GM18909 (cell line): ENCODE data around the gene ANKRA2.

Experiments used
- ATAC-seq: cut with Tn5 transposase; IDR thresholded peaks from one replicate; pipeline ENCODE4 v1.9.1; 2021; ENCODE audit warnings: mild to moderate bottlenecking; ENCODE audit not compliant: unreplicated experiment, poor library complexity

The ANKRA2 gene

DNA sequence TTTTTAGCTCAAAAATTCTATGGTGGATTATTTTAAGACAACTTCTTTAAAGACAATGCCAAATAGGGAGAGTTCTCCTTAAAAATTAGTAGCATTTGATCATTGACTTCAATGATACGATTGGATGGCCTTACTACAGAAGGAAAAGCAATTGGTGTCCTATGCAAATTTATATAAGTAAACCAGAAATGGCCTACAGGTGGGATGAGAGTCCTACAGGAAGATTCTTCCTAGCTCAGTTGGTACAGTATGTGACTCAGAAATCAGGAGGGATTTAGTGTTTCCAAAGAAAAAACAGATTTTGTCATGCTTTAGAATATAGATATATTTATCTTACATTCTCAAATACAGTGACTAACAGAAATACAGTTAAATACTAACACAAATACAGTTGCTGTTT lies 6.5 kb downstream of the ANKRA2 start:
- no peak for ATAC-seq

DNA sequence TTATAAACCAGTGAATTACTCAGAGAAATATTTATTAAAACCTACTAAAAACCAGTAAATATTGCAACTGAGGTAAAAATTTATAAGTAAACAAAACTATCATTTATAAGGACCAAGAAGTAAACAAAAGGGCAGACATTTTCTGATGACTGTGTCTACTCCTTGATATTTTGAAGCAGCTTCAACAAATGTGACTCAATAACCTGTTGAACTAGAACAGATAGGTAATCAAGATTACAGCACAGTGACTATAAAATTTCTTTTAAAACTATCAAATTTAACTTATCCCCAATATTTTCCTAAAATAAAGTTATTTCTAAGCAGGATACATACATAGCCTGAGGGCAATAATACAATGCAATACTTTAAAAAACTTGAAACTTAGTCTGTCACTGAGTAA lies 12.8 kb downstream of the ANKRA2 start:
- ATAC-seq: no peak

DNA sequence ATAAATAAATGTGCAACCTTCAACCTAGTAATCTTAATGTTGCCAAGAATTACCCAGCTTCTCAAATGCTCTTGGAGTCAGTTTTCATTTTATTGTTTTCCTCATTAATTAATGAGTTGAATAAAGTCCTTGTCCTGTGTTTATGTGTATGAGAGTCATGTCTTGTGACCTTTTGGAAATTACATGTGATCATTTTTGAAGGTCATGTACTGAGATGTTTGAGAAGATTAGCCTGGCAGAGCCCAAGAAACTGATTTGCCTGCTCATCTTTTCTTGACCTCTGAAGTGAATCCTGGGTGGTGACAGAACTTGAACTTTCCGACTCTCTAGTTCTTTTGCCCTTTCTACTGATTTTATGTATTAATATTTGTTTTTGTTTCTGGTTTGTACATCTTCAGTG lies 15.4 kb downstream of the ANKRA2 start:
- ATAC-seq: no peak

DNA sequence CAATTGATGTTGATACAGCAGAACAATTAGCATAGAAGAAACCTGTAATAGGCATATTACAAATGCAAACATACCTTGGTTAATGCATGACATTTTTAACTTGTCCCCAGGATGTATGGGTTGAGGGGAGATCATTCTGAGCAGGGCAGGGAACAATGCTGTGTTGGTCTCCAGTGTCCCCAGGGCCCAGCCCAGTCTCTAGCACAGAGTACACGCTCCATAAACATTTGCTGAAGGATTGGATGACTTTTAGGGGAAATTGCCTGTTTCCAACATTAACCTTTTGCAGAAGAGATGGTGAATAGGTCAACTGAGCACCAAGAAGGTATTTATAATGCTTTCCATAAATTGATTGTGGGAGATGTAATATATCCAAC lies 20.0 kb downstream of the ANKRA2 start:
- ATAC-seq: no peak

DNA sequence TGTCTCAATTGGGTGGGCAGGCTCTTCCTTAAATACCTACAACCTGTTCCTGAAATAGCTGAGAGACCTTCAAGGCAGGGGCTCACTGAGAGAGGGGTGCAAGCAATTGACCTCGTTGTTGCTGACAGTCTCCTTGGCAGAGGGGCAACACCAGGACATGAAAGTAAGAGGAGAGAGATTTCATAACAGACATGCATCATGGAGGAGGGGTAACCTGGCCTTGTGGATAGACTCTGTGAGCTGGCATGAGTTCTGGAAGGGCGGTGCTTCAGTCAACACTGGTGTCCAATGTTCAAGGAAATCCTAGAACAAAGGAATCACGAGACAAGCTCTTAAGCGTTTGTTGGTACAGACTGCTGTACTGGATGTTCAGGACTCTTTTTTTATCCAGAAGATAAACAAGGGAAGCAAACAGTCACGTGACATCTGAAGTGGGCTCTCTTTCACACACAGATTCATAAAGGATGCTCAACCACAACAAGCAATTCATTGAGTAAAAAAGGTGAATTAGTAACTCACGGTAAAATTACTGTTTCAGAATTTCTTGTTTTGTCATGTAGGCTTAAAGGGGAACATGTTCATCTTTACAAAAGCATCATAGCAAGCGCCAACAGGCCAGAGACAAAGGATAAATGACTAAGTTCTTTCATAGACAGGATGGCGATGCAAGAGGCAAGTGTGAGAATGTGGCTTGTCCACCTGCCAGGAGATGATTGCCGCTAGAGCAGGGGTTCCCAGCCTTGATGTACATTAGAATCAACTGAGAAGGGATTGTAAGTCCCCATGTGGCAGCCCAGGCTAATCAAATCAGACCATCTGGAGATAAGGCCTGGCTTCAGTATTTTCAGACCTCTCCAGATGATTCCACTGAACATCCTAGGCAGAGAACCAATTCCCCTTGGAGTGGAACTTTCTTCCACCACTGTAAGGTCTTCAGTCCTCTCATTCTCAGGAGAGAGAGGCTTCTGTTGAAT lies 20.7 kb downstream of the ANKRA2 start:
- no peak for ATAC-seq

DNA sequence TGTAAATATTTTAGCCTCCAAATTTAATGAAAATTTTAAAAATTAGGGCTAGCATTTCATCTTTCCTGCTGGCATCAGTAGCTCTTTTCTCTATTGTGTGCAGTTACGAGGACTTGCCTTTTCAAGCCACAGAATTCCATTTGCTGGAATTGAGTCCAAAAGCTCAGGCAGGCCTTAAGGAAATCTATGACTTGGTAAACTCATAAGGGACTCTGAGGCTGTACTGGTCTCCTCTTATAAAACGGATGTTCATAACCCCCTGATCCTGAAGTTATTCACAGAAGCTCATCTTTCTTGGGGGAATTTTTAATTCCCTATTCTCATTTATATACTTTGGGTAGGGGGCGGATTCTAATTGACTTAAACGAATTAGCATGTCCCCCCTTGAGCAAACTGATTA lies 23.4 kb downstream of the ANKRA2 start:
- no peak for ATAC-seq

DNA sequence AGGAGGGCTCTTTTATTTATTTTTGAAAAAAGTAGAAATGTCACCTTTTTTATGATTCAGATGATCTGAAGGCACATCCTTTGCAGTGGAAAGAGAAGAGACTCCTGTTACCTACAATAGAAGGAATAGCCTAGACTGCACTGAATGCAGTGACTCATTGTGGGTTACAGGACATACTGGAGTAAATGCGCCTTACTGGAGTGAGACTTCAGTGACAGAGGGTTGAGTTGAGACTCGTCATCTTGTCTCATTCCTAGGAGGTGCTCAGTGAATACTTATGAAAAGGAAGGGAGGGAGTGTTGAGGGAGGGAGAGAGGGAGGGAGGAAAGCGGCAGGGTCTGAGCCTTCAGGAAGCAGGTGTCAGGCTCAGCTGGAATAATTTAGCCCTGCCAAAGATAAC lies 25.2 kb downstream of the ANKRA2 start:
- ATAC-seq: no peak

DNA sequence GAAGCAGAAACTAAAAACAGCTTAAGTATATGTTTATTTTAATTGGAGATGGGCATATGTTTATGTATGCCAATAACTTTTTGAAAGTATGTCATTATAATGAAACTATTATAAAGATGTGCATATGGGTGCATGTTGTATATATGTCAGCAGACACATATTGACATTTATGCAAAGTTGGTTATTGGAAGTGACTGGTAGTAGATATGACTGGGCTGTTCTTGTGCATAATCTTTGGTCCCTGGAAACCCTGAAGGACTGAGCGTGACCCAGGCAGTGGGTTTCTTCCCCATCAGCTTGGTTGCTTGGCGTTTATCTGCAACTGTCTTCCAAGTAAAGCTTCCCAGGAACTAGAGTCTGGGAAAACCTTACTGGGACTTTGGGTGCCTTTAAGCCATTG lies 25.7 kb downstream of the ANKRA2 start:
- no peak for ATAC-seq

DNA sequence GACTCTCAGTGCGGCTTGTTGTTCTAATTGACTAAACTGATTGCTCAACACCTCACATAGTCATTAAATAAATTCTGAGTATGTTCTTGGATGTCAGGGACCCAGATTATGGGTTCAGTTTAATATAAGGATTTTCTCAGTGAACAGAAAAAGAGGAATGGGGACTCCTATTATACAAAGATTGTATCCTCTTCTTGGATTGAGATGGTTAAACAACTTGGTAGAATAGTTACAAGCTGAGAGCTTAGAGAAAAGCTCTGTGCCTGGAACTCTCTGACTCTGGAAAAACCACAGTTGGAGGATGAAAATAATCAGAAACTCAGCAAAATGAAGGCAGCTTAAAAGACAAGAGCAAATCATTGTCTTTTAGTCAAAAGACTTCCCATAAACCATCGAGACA lies 30.5 kb downstream of the ANKRA2 start:
- ATAC-seq: no peak

DNA sequence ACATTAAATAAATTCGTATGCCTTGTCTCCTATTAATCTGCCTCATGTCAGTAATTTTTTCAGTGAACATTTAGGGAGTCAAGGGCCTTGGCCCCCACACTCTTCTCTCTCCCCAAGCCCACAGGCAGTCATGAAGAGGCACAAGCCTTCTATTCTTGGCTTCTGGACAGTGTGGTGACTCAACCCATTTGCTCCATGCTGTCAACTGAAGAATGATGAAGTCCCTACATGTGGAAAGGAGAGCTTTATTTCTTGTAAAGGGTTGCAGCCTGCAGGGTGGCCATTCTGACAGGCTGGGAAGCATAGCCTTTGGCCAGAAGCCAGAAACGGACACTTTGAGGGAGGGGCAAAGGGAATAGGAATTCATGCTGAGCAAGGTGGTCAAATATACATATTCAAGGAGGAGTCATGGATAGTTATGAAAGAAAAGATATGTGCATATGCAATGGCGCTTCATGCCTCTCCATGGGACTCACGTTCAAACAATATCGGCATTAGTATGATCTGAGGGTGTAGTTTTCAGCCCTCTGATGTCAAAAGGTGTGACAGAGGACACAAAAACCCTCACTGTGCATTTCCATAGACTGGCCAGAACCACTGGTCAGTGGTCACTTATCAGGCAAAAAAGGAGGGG lies 31.3 kb downstream of the ANKRA2 start:
- ATAC-seq: no peak

DNA sequence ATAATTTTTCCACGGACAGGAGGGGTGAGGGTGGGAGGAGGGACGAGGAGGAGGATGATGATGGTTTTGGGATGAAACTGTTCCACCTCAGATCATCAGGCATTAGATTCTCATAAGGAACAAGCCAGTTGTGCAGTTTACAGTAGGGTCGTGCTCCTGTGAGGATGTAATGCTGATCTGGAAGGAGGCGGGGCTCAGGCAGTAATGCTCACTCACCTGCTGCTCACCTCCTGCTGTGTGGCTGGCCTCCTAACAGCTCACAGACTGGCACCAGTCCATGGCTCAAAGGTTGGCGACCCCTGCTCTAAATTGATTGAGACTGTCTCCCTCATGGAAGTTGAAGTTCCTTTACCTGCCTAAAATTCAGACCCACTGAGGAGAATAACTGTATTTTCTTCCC lies 33.2 kb downstream of the ANKRA2 start:
- ATAC-seq: no peak

DNA sequence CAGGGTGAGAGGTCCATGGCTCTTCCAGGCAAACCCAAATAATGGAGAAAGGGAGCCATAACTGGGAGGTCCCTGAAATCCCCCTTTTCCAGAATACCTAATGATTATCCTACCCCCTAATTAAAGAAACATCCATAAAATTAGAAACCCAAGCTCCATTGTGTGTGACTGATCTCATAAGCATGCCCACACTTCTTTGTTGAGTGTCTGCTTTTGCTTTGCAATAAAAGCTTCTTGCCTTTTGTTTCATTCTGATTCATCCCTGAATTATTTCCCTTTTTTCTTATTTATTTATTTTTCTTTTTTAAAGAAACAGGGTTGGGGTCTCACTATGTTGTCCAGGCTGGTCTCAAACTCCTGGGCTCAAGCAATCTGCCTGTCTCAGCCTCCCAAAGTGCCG lies 34.1 kb downstream of the ANKRA2 start:
- no peak for ATAC-seq

DNA sequence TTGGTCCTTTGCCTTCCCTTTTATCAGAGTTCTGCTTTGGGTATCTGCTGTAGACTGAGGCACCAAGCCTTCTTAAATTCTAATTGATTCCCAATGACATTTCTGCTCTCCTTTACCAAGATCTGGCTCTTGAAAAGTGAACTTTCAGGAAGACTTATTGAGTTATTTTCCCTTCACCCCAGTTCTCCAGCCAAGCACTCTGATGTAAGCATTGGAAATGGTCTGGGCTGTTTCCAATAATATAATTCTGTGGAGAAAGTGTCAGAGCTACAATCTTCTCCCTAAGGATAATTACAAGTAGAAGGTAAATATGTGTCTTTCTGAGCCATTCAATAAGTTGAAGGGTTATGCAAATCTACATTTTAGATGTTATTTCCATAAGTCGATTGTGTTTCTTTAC lies 36.4 kb downstream of the ANKRA2 start:
- no peak for ATAC-seq

DNA sequence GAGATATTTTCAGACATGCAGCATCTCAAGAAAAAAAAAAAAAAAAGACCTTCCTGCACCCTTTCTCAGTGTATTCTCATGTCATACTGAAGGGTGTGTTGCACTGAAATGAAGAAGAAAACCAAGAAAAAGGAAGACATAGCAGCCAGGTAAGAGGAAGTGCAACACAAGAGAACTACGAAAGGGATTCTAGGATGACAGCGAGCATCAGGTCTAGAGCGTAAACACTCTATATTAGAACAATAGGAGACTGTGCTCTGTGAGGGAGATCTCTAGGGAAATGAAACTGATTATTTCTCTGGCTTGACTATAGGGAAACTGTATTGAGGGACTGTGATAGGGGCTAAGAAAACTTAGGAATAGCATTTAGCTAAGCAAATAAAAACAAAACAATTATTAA lies 37.2 kb downstream of the ANKRA2 start:
- no peak for ATAC-seq

DNA sequence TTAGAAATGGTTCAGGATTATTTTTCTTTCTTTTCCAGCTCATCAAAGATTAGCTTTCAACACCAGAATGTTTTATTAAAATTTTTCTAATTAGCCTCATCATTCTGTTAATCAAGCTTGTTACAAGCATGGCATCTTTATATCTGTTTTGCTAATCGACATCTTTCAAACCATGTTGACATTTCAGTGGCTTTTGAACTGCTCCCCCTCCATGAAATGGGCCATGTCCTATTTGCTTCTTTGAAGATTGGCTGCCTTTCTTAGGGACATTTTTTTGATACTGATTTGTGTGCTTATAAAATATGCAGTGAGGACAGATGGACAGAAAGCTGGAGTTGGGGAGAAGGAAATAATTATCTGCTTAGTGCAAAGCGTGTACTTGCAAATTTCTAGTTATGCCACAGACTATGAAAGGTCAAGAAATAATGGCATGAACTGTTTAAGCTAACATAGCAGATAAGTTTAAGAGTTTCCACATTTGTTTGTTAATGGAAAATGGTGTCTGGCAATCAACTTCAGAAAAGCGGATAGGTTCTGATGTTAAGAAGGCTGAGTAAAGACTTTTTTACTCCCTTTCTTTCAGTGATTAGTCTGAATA lies 39.7 kb downstream of the ANKRA2 start:
- ATAC-seq: no peak

DNA sequence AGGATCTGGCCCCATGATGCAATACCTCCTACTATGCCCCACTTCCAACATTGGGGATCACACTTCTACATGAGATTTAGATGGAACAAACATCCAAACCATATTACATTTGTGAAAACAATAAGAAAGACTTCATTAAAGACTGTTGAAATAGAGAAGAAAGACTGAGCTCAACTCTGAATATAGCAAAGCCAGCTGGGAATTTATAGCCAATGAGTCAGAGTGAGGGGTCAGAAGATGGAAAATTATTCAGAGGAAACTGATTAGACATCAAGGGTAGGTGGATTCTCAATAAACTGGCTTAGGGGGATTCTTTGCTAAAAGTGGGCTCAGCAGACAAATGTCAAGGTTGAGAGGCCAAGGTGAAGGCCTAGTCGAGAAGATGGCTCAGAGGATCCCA lies 41.6 kb downstream of the ANKRA2 start:
- no peak for ATAC-seq

DNA sequence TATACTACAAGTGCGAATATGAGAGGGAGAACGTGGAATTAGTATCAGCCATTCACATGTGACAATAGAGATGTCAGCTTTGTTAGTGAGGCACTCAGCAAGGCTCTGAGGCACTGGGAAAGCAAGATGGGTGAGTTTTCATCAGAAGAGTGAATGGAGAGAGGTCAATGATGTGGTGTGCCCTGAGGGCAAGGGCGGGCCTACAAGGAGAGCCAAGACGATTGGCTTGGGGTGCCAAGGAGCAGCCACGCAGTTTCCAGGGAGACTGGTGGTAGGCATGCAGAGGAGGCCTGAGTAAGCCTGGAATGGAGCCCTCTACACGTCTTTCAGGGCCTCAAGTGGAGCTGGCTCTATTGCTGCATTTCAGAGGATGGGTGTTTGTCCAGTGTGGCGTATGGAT lies 42.5 kb downstream of the ANKRA2 start:
- no peak for ATAC-seq

DNA sequence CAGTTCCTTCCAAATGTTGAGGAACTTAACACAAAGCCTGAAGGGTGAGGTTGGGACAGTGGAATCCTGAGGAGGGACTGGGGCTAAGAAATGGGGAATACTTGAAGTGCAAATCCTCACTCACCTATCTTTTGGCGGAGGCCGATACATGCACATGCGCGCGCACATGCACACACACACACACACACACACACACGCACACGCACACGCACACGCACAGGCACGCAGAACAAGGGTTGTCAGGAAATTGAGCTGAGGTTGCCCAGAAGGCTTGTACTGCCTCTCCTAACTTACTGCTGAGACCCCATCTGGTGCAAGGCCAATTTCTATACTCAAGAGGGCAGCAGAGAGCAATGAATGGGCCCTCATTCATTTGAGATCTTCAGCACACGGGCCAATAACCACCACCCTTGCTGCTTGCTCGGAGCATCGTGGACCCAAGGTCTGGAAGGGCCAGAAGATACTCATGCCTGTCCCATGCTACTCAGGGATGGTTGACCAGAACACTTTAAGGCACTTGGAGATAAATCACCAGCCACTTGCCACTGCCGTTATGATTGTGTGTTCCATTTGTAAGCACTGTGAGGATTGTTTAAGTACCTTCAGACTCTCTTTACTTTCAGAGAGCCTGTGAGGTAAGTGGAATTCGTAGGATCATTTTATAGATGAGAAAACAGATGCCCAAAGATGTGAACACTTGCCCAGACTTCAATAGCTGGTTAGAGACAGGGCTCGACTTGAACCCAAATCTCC lies 45.7 kb downstream of the ANKRA2 start:
- ATAC-seq: peak; percentile 97

DNA sequence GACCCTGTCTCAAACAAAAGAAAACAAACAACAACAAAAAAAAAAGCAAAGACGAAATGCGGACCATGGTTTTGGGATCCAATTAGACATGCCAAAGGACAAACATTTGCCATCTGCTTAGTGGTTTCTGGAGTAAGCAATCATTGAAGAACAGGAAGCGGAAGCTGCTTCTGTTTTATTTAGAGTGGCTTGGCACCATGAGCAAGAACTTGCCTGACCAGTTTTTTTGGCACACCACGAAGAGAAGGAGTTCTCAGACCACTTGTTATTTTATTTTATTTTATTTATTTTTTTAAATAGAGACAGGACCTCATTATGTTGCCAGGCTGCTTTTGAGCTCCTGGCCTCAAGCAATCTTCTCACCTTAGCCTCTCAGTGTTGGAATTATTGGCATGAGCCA lies 50.2 kb downstream of the ANKRA2 start:
- no peak for ATAC-seq

DNA sequence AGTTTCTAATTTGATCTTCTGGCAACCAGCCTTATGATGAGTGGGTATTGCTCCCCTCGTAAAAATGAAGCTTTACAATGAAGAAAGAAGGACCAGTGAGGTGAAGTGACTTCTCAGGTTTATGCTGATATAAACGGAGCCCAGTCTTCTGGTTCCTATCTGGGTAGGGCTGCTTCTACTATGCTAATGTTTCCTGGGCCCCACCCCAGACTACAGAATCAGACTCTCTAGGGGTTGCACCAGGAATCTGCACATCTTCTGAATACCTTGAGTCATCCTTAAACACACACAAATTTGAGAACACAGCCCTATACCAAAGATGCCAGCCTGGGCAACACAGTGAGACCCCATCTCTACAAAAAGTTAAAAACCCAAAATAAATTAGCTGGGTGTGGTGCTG lies 51.0 kb downstream of the ANKRA2 start:
- ATAC-seq: no peak

DNA sequence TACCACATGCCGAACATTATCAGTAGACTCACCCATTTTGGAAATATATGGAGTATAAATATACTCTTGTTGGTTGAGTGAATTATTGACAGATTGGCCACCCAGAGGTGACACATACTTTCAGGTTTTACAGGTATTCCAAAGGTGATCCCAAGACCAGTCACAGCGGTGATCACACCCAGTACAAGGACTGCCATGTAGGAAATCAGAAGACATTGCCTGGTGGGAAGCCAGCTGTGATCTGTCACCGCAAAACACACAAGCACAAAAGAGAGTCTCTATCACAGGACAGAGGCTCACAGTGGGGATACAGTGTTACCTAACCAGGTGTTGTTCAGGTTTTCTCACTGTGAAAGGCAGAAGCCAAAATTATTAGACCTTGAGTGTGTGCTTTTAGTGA lies 51.4 kb downstream of the ANKRA2 start:
- no peak for ATAC-seq
